PFSK-1 (cell line): ENCODE data around the gene FOLR1.

Experiments
- FOXP2 ChIP-seq: optimal IDR thresholded peaks from 2 replicates; pipeline ENCODE3; 2011; ENCODE audit warnings: borderline replicate concordance, control low read depth, inconsistent platforms; ENCODE audit not compliant: insufficient read depth; ENCODE audit errors: extremely low read length, extremely low read depth
- POLR2AphosphoS5 ChIP-seq: IDR thresholded peaks from 2 replicates; pipeline ENCODE4 v1.6.1; 2012; ENCODE audit warnings: low read depth, mild to moderate bottlenecking, control low read depth, low read length, moderate library complexity

DNA sequence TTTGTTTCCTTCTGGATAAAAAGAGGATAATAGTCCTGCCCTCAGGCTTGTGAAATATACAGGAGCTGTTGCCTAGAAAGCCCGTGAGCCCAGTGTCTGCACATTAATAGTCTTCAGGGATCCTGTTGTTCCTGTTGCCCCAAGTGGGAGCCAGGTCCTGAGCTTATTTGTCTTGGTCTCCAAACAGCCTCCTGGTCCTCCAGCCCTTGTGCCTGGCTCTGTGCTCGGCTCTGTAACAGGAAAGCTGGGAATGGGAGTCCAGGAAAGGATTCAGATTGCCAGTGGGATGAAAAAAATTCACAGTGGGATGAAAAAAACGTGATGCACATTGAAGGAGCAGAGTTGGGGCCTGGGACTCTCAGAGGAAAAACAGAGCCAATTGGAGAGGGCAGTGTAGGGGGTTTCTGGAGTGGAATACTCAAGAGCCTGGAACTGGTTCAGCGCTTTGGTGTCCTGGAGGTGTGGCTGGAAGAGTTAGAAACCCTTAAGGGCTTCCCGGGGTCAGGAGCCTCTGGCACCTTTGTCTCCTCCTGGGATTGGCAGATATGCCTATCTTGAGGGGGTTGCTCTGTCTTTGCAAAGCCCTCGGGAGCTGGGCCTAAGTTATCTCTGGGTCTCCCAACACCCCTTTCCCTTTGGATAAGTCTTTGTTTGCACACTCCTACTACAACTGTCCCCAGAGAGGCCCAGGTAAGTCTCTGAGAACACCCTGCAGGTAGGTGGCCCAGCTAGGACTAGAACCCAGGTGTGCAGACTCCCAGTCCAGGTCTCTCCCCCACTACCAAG is 30.4 kb downstream of the FOLR1 start:
- TF ChIP-seq POLR2AphosphoS5 (no peak), FOXP2 (no peak)
